HG03442 (cell line): ENCODE measurements around the gene CFAP61.

Experiments
- ATAC-seq: cut with Tn5 transposase; IDR thresholded peaks from one replicate; pipeline ENCODE4 v1.9.1; 2021; ENCODE audit warnings: mild to moderate bottlenecking, moderate library complexity; ENCODE audit not compliant: unreplicated experiment

The CFAP61 gene

GRCh38 chr20:20267685-20268370 lies 215.5 kb downstream of the CFAP61 start:
- ATAC-seq = no peak

GRCh38 chr20:20271271-20271670 lies 218.9 kb downstream of the CFAP61 start:
- no peak for ATAC-seq

- ATAC-seq = no peak
Observed at GRCh38 chr20:20272686-20273085, 220.4 kb downstream of the CFAP61 start.

- no peak for ATAC-seq
Observed at GRCh38 chr20:20273286-20273685, 221.0 kb downstream of the CFAP61 start.

GRCh38 chr20:20274821-20275220 lies 222.5 kb downstream of the CFAP61 start:
- no peak for ATAC-seq

GRCh38 chr20:20275636-20276035 lies 223.3 kb downstream of the CFAP61 start:
- ATAC-seq = no peak

GRCh38 chr20:20276811-20277530 lies 224.6 kb downstream of the CFAP61 start:
- ATAC-seq = no peak

- no peak for ATAC-seq
Observed at GRCh38 chr20:20277894-20278335, 225.6 kb downstream of the CFAP61 start.

GRCh38 chr20:20286061-20286460 lies 233.7 kb downstream of the CFAP61 start:
- no peak for ATAC-seq

GRCh38 chr20:20289331-20289730 lies 237.0 kb downstream of the CFAP61 start:
- ATAC-seq = no peak

- ATAC-seq = no peak
Observed at GRCh38 chr20:20292472-20292871, 240.1 kb downstream of the CFAP61 start.

GRCh38 chr20:20293141-20293540 lies 240.8 kb downstream of the CFAP61 start:
- no peak for ATAC-seq

- no peak for ATAC-seq
Observed at GRCh38 chr20:20293691-20294385, 241.5 kb downstream of the CFAP61 start.

- ATAC-seq = no peak
Observed at GRCh38 chr20:20295621-20296498, 243.5 kb downstream of the CFAP61 start.

- no peak for ATAC-seq
Observed at GRCh38 chr20:20297181-20297580, 244.8 kb downstream of the CFAP61 start.

- ATAC-seq = no peak
Observed at GRCh38 chr20:20297752-20298151, 245.4 kb downstream of the CFAP61 start.

GRCh38 chr20:20299904-20300303 lies 247.6 kb downstream of the CFAP61 start:
- ATAC-seq = no peak

GRCh38 chr20:20303320-20303719 lies 251.0 kb downstream of the CFAP61 start:
- no peak for ATAC-seq

- no peak for ATAC-seq
Observed at GRCh38 chr20:20303742-20304141, 251.4 kb downstream of the CFAP61 start.

- no peak for ATAC-seq
Observed at GRCh38 chr20:20304942-20305341, 252.6 kb downstream of the CFAP61 start.

- no peak for ATAC-seq
Observed at GRCh38 chr20:20312562-20312961, 260.2 kb downstream of the CFAP61 start.
